OCI-LY7 (cell line): ENCODE results near the gene SELENOM. TPM values are rescaled to one million over a fixed set of nuclear protein-coding genes. Genes with fewer than 3 reads are reported as not detected.

ENCODE experiments used
- BruUV-seq: library from RNA; stranded (reverse); fragments of 400-500 nt; replicated peaks from 2 replicates; lab custom pipeline; 2021; lab: Mats Ljungman, UMichigan
- CTCF ChIA-PET: fragments of 300-600 bp; sonication (Branson Sonifier 250); formaldehyde crosslinking; loops from one replicate; lab custom pipeline; 2022; ENCODE audit warnings: antibody characterized with exemption; ENCODE audit not compliant: unreplicated experiment; lab: Charles Lee
- POLR2A ChIA-PET: fragments of 300-600 bp; sonication (Branson Sonifier 250); formaldehyde crosslinking; loops from one replicate; lab custom pipeline; 2022; ENCODE audit warnings: antibody characterized with exemption; lab: Charles Lee
- DNase-seq: peaks from one replicate; pipeline ENCODE4 v3.0.0-alpha.2; 2015; ENCODE audit warnings: low spot score
- H2AFZ ChIP-seq: fragments of 200-600 bp; sonication (generic), shearing (Covaris generic); 2 replicates; pipeline ENCODE4 v1.6.1; 2014; ENCODE audit warnings: mild to moderate bottlenecking, antibody characterized with exemption, low read length, moderate library complexity
- H3K27ac ChIP-seq: fragments of 200-600 bp; sonication (generic); 2 replicates; pipeline ENCODE4 v1.5.1; 2014; ENCODE audit warnings: mixed run types, low read depth, mild to moderate bottlenecking, moderate library complexity, low read length, inconsistent platforms; ENCODE audit not compliant: poor library complexity, severe bottlenecking
- H3K36me3 ChIP-seq: fragments of 200-600 bp; sonication (generic); 2 replicates; pipeline ENCODE4 v1.6.1; 2014; ENCODE audit warnings: mild to moderate bottlenecking, antibody characterized with exemption, low read length, moderate library complexity, mixed read lengths; ENCODE audit not compliant: insufficient read depth
- H3K4me1 ChIP-seq: fragments of 200-600 bp; sonication (generic); 2 replicates; pipeline ENCODE4 v1.5.1; 2014; ENCODE audit warnings: mild to moderate bottlenecking, low read length; ENCODE audit not compliant: insufficient read depth, poor library complexity, severe bottlenecking
- H3K4me2 ChIP-seq: fragments of 200-600 bp; sonication (generic); 2 replicates; pipeline ENCODE4 v1.6.1; 2014; ENCODE audit warnings: mild to moderate bottlenecking, low read length
- H3K4me3 ChIP-seq: fragments of 200-600 bp; sonication (generic); 2 replicates; pipeline ENCODE4 v1.5.1; 2014; ENCODE audit warnings: mild to moderate bottlenecking, low read depth, low read length; ENCODE audit not compliant: poor library complexity, severe bottlenecking
- H3K79me2 ChIP-seq: fragments of 200-600 bp; sonication (generic); 2 replicates; pipeline ENCODE4 v1.6.1; 2016; ENCODE audit warnings: low read depth, mild to moderate bottlenecking, low read length, moderate library complexity, mixed read lengths; ENCODE audit not compliant: insufficient read depth
- H3K9me2 ChIP-seq: fragments of 200-600 bp; sonication (generic); 2 replicates; pipeline ENCODE4 v1.6.1; 2016; ENCODE audit warnings: mild to moderate bottlenecking, low read length, mixed read lengths; ENCODE audit not compliant: insufficient read depth
- H3K9me3 ChIP-seq: fragments of 200-600 bp; sonication (generic); 2 replicates; pipeline ENCODE4 v1.6.1; 2014; ENCODE audit warnings: mild to moderate bottlenecking, mixed run types, low read length, mixed read lengths
- H4K20me1 ChIP-seq: fragments of 200-600 bp; sonication (generic); 2 replicates; pipeline ENCODE4 v1.6.1; 2014; ENCODE audit warnings: mild to moderate bottlenecking, antibody characterized with exemption, low read length, moderate library complexity, mixed read lengths; ENCODE audit not compliant: insufficient read depth
- CTCF ChIP-seq: fragments of 200-600 bp; sonication (generic); conservative IDR thresholded peaks from 2 replicates; pipeline ENCODE4 v1.5.1; 2014; ENCODE audit warnings: mild to moderate bottlenecking, antibody characterized with exemption, low read length, moderate library complexity, mixed read lengths
- EZH2phosphoT487 ChIP-seq: fragments of 200-600 bp; sonication (generic); IDR thresholded peaks from 2 replicates; pipeline ENCODE4 v1.6.1; 2018; ENCODE audit warnings: low read depth, borderline replicate concordance, mild to moderate bottlenecking, mixed run types, antibody characterized with exemption, low read length, moderate library complexity, mixed read lengths
- intact Hi-C: fragments of 100-400 bp; cut with micrococcal nuclease; formaldehyde crosslinking; loops from one replicate; pipeline ENCODE4 v1.10.0; 2022; ENCODE audit not compliant: unreplicated experiment
- total RNA-seq, 2 experiments: library from RNA; depleted of rRNA in 1 of 2; stranded (reverse); fragments of >200 nt in 1 of 2; shearing (Covaris generic) in 1 of 2; gene quantifications; 2 replicates each; pipeline ENCODE4 v1.2.3, GENCODE V29; 2014 to 2022

Gene SELENOM
- total RNA-seq, 2 experiments from 2014 or later = 0.55 to 1.4 TPM

DNA sequence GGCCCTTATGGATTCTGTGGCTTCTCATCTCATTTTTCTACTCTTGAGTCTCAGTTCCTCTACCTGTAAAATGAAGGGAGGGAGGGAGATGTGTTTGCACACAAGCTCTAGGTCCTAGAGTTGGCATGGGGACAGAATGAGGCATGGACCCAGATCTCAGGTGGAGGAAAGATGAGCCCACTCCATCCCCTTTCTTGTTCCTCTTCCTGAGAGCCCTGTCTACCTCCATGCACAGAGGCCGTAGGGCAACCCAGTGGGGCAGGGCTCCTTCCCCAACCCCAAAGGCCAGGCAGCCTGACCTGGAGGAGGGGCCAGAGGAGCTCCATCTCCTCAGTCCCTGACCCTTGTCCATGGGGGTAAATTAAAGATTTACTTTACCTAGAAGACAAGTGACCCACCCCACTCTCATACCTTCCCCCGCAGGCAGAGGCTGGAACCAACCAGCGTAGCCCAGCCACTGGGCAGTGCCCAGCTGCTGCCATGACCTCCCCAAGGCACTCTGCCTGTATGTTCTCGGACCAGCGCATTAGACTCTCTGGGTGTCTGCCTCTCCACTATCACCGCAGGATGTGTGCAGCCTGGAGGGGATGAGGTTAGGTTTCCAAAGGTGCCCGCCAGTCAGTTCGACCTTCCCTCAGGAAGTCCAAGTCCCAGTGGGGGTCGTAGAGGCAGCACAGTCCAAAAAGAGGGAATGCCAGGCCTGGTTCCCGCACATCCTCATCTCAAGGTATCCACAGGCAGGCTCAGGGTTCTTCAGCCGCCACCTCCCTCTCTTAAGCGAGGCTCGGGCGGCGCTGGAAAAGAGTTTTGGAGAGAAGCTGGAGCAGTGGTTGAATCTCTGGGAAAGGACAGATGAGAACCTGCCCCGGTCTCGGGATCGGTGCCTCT, 23.2 kb downstream of the SELENOM start:
- POLR2A ChIA-PET = interaction anchor here (0.8 to 2.8 kb wide), 4 partner anchors 20 to 171 kb away, joined by 3 to 9 read pairs (median 5); partner anchors contain the start of gene SELENOM
- BruUV-seq = TSS peak; percentile 81

GRCh38 chr22:31083377-31083768, 24.0 kb downstream of the SELENOM start:
- Histone ChIP-seq H3K36me3 (no peaks in the 10 kb centered on the region), H3K4me3 (peak overlapping the region; percentile 87), H4K20me1 (no peaks in the 10 kb centered on the region), H3K4me1 (peaks cover 46% of the 10 kb centered on the region), H3K27ac (peak overlapping the region; percentile 65), H3K79me2 (no peaks in the 10 kb centered on the region; the same call in 1 of the 2 replicates), H3K9me2 (no peaks in the 10 kb centered on the region), H2AFZ (no peak overlapping the region), H3K9me3 (no peaks in the 10 kb centered on the region), H3K4me2 (peak overlapping the region; percentile 95)
- POLR2A ChIA-PET = interaction anchor here (0.8 to 2.8 kb wide), 3 partner anchors 20 to 118 kb away, joined by 3 to 9 read pairs (median 6); partner anchors contain the start of gene SELENOM
- TF ChIP-seq CTCF (no peak), EZH2phosphoT487 (no peak)
- CTCF ChIA-PET = interaction anchor here (0.6 kb wide), 2 partner anchors 8 to 189 kb away, joined by 3 to 4 read pairs; no protein-coding TSS in a partner anchor
- no TSS peak for BruUV-seq
- intact Hi-C loops = loop anchor here (2.0 to 10.0 kb wide), 5 partner anchors 129 to 491 kb away; partner anchors contain the start of genes LIMK2, PES1 and SLC35E4
- DNase-seq = no peak

More for the DNA sequence above, 23.2 kb downstream of the SELENOM start:
- Histone ChIP-seq H3K4me3 (peak overlapping the region; percentile 87), H3K27ac (peak overlapping the region; percentile 65), H3K36me3 (no peaks in the 10 kb centered on the region), H3K4me1 (peaks cover 46% of the 10 kb centered on the region), H3K4me2 (peak overlapping the region; percentile 95), H3K9me2 (no peaks in the 10 kb centered on the region), H3K9me3 (no peaks in the 10 kb centered on the region), H2AFZ (peak overlapping the region; percentile 81), H4K20me1 (no peaks in the 10 kb centered on the region), H3K79me2 (no peaks in the 10 kb centered on the region; the same call in 1 of the 2 replicates)
- intact Hi-C loops = loop anchor here (1.0 to 10.0 kb wide), 6 partner anchors 115 to 492 kb away; partner anchors contain the start of genes LIMK2, PES1, SLC35E4 and TUG1
- peak; percentile 45 for DNase-seq
- CTCF ChIA-PET = interaction anchor here (0.6 to 1.7 kb wide), 4 partner anchors 19 to 207 kb away, joined by 3 to 6 read pairs (median 4); no protein-coding TSS in a partner anchor
- no peak for TF ChIP-seq CTCF
- TF ChIP-seq EZH2phosphoT487 = no peak
